Omental fat pad (tissue), 4 donors: ENCODE measurements around the gene VAC14. TPM values are rescaled to one million over a fixed set of nuclear protein-coding genes. Genes with fewer than 3 reads are reported as not detected.

ENCODE experiments used
- ATAC-seq: fragments of 150-250 bp; one replicate; pipeline ENCODE4 v1.9.1; 2016; ENCODE audit warnings: mild to moderate bottlenecking, moderate library complexity; ENCODE audit not compliant: low FRiP score
- DNase-seq: peaks from one replicate; pipeline ENCODE4 v3.0.0-alpha.2; 2019; ENCODE audit warnings: low spot score
- total RNA-seq, 4 donors: library from RNA; depleted of rRNA; stranded (reverse); fragments of >200 nt; gene quantifications; one replicate each; pipeline ENCODE4 v1.1.0, GENCODE V29; 2016
- TF ChIP-seq, protein P1 (sequence below), 3 donors: fragments of 450-650 bp; IDR thresholded peaks; one replicate each; pipeline ENCODE4 v1.5.1; 2016 to 2017; ENCODE audit warnings: antibody characterized with exemption in 3 of 3, mild to moderate bottlenecking in 3 of 3, moderate library complexity in 2 of 3

Gene VAC14
- total RNA-seq, 4 donors from 2014 or later = 24.0 to 44.1 (median 35.0) TPM

DNA sequence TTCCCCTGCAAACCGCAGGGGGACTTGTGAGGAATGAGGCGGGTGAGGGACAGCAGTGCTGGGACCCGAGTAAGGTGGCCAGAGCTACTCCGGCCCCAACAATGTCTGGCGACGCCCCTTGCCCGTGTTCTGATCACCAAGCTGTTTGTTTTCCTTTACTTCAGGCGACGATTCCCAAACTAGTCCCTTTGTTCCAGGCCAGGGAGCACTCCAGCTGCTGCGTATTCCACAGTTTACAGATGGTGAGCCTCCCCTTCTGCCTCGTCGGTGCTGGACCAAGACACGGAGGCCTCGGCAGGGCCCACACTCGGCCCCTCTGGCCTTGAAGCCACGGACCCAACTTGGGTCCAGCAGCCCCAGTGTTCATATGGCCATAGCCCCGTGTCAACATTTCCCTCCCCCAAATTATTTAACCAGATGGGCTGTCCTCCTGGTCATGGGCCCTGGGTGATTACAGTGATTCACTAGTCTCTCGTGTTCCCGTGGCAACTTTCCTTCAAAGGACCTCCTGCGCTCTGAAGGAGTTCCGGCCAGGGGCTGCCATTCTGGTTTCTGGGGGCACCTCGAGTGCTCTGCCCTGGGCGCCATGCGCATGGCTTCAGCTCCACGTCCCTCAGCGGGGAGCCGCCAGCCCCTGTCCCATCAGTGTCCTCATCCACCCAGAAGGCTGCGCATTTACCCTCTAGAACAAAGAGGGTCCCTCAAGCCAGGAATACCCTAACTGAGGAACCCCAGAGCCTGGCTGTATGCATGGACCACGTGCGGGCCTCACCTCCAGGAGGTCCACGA, 90.3 kb downstream of the VAC14 start:
- ATAC-seq (no peak), DNase-seq (no peak)
- TF ChIP-seq, protein P1, sequence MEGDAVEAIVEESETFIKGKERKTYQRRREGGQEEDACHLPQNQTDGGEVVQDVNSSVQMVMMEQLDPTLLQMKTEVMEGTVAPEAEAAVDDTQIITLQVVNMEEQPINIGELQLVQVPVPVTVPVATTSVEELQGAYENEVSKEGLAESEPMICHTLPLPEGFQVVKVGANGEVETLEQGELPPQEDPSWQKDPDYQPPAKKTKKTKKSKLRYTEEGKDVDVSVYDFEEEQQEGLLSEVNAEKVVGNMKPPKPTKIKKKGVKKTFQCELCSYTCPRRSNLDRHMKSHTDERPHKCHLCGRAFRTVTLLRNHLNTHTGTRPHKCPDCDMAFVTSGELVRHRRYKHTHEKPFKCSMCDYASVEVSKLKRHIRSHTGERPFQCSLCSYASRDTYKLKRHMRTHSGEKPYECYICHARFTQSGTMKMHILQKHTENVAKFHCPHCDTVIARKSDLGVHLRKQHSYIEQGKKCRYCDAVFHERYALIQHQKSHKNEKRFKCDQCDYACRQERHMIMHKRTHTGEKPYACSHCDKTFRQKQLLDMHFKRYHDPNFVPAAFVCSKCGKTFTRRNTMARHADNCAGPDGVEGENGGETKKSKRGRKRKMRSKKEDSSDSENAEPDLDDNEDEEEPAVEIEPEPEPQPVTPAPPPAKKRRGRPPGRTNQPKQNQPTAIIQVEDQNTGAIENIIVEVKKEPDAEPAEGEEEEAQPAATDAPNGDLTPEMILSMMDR (IDR thresholded peaks at IDR 0.05) = no peak

DNA sequence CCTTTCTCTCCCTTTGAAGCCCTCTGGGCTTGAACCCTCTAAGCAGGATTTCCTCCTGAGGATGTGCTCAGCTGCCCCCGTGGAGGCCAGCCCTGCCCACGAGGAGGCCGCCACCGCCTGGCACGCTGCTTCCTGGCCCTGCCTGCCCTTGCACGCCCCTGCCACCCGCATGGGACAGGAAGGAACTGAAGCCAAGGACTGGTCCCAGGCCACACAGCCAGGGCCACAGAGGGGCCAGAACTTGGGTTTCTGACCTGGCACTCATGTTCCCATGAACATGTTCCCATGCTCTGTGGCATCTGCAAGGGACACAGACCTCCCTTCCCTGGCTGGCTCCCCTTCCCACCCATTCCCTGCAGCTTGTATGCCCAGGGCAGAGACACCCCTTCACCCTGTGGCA, 91.0 kb downstream of the VAC14 start:
- TF ChIP-seq, protein P1 (IDR thresholded peaks at IDR 0.05) = no peak
- DNase-seq = no peak
- ATAC-seq = no peak

DNA sequence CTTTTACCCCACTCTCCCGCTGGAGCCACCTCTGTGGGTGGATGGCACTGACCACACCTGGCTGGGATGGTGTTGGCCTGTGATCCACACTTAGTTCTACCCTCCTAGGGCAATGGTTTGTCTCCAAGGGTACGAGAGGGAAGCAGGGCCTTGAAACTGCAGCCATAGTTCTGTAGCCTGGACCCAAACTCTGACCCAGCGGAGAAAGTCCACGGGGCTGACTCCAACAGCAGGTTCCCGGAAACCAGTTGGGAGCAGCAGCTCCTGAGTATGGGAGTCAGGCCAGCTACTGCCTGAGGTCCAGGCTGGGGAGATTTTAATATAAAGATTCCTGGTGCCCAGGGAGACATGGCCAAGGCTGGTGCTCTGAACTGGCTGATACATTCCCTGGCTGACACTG, 91.5 kb downstream of the VAC14 start:
- TF ChIP-seq, protein P1 (IDR thresholded peaks at IDR 0.05) = no peak
- DNase-seq = no peak
- ATAC-seq = no peak

DNA sequence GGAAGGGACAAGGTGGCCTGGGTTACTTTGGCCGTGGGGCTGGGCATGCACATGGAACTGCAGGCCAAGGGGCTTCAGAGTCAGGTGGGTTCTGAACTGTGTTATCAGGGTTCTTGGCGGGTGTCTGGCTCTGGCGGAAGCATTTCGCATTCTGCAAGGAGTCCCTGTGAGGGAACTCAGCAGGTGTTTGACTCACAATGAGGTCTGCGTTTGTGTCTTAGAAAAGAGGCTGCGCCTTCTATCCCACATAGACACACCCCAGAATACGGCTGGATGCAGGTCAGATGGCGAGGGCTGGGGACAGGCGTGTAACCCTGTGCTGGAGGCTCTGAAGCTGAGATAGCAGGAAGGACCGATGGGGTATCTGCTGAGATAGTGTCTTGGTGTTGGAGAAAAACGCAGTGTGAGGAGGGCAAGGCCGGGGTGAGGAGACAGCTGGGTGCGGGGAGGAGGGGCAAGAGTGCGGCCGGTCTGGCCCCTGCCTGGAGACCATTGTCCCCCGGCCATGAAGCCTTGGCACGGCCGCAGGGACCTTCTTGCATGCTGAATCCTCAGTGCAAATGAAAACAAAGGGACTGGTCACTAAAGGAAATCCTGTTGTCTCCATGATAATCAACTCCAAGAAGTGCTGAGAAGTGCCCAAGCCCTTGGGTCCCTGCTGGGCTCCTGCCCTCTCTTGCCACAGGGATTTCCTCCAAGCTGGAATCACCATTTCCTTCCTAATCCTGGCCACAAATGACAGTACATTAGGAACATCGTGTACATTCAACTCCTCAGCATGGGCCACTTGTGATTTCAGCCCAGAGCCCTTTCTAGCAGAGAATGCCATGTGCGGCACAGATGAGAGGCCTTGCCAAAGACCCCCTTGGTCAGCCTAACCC, 92.4 kb downstream of the VAC14 start:
- ATAC-seq (no peak), DNase-seq (no peak)

DNA sequence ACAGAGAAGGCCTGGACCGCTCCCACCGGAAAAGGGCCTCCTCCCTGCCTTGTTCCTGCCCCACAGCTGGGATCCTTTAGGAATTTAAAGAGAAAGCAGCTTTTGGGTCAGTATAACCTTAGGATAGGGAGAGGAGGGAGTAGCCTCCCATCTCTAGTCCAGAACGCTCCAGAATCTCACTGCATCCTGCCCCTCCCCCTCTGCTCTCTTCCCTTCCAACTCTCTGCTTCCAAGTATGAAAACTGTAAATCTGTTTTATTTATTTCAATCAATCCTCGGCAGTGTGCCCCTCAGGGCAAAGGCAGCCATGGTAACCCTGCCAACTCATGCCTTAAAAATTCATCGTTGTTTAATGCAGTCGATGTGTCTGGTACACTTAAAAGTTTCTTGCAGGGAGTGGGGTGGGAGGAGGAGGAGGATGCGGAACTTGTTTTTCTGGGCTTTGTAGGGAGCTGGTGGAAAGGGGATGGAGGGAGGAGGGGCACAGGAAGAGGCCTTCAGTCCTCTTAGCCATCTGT, 94.0 kb downstream of the VAC14 start:
- ATAC-seq (peak; percentile 75), DNase-seq (no peak)
- TF ChIP-seq, protein P1 (IDR thresholded peaks at IDR 0.05) = no peak

More for the DNA sequence above, 92.4 kb downstream of the VAC14 start:
- TF ChIP-seq, protein P1 (IDR thresholded peaks at IDR 0.05) = no peak

DNA sequence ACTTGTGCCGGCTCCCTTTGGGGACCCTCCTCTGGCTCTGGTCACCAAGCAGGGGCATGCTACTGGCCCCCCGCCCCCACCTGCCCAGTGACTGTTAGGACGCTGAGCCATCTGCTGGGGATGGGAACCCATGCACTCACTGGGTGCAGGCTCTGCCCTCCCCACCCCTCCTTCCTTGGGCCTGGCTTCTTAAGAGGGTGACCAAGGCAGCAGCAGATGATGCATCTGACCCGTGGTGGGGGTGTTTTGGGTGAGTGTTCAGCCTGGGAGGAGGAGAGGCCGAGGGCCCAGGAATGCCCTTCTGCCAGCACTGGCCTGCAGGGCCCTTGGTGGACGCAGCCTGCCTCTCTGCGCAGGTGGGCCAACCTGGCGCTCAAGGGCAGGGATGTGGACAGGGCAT, 95.9 kb downstream of the VAC14 start:
- TF ChIP-seq, protein P1 (IDR thresholded peaks at IDR 0.05) = no peak
- no peak for ATAC-seq

More for the DNA sequence above, 95.9 kb downstream of the VAC14 start:
- DNase-seq = no peak
